ENCODE measurements around the gene PACS2.

PACS2 gene

DNA sequence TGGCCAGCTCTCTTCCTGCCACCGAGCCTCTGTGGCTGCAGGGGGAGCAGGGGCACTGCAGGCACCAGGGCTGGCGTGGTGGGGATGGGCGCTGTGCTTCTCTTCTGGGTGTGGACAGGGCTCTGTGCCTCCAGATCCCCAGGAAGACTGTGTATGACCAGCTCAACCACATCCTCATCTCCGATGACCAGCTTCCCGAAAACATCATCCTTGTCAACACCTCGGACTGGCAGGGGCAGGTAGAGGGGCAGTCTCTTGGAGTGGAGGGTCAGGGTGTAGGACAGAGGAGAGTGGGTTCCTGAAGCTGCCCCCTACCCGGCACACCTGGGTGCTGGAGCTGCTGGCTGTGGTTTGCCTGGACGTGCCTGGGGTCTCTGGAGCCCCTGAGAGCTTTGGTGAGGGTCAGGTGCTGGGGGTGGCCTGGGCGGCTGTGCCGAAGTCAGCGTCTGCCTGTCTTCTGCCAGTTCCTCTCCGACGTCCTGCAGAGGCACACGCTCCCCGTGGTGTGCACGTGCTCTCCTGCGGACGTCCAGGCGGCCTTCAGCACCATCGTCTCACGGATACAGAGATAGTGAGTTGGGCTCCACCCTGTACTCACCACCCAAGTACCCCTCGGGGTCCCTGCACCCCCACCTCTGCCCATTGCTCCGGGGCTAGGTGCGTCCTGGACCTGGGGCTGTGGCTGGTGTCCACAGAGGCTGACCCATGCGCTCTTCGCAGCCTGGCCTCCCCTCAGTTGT, 68.0 kb downstream of the PACS2 start:
- in situ Hi-C loops (cut with HindIII; ENCODE audit: low sequenced_read_pairs): no loop called here

DNA sequence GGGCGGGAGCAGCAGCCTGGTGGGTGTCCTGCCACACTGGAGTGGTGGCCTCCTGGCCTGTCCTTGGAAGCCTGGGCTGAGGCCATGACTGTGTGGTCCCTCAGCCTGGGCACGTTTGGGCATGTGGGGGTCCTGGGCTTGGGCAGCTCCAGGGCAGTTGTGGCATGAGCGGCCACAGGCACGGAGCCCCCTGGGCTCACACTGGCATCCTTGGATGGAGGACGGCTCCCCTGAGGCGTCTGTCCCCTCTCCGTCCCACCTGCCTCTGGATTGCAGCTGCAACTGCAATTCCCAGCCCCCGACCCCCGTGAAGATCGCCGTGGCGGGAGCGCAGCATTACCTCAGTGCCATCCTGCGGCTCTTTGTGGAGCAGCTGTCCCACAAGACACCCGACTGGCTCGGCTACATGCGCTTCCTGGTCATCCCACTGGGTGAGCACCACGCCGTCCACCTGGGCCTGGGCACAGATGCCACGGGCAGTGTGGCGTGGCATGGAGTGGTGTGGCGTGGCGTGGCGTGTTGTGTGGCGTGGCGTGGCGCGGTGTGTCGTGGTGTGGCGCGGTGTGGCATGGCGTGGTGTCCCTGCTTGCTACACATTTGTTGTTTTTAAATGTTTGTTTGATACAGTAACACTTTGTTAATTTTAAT, 68.7 kb downstream of the PACS2 start:
- in situ Hi-C loops (cut with HindIII; ENCODE audit: low sequenced_read_pairs): no loop called here

- in situ Hi-C loops (cut with HindIII; ENCODE audit: low sequenced_read_pairs): no loop called here
Observed at GRCh38 chr14:105384041-105384557, 69.6 kb downstream of the PACS2 start.

- in situ Hi-C loops (cut with HindIII; ENCODE audit: low sequenced_read_pairs): no loop called here
Observed at GRCh38 chr14:105384605-105385321, 70.2 kb downstream of the PACS2 start.

GRCh38 chr14:105385322-105385637, 70.7 kb downstream of the PACS2 start:
- in situ Hi-C loops (cut with HindIII; ENCODE audit: low sequenced_read_pairs): no loop called here

- in situ Hi-C loops (cut with HindIII; ENCODE audit: low sequenced_read_pairs): no loop called here
Observed at GRCh38 chr14:105385698-105386365, 71.3 kb downstream of the PACS2 start.

- in situ Hi-C loops (cut with HindIII; ENCODE audit: low sequenced_read_pairs): no loop called here
Observed at GRCh38 chr14:105386581-105387529, 72.3 kb downstream of the PACS2 start.

- in situ Hi-C loops (cut with HindIII; ENCODE audit: low sequenced_read_pairs): no loop called here
Observed at GRCh38 chr14:105387530-105387922, 73.0 kb downstream of the PACS2 start.

DNA sequence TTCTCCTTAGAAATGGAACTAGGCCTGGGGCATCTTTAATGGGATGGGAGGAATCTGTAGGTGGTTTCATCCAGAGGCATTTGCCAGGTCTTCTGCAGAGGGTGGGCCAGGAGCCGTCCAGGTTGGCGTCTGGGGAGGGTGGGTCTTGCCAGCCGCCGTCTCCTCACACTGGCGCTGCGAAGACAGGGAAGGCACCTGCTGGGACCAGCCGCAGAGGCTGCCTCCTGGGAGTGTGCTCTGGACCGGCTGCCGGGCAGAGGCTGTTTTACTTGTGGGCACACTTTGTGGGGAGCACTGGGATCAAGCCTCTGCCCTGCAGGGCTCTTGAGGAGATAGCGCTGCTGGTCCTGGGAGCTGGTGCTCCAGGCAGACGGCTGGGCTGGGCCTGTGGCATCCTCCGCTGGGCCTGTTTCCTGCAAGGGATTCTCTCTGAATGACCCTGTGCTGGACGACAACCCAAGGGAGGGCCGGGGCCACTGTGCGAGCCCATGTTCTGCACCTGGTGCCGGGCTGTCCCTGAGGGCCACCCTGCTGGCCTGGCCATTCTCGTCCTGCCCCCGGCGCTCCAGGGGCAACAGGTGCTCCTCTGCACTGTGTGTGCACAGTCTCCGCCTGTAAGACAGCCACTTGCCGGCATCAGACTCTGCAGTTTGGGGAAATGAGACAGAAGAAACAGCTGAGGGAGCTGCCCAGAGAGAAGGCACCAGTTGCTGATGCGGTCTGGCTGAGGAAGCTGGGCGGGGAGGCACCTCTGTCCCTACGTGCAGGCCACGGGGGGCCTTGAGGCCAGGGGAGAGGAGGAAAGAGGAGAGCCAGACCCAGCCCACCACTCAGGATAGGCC, 73.8 kb downstream of the PACS2 start:
- in situ Hi-C loops (cut with HindIII; ENCODE audit: low sequenced_read_pairs): no loop called here

GRCh38 chr14:105388976-105389375, 74.4 kb downstream of the PACS2 start:
- in situ Hi-C loops (cut with HindIII; ENCODE audit: low sequenced_read_pairs): no loop called here

DNA sequence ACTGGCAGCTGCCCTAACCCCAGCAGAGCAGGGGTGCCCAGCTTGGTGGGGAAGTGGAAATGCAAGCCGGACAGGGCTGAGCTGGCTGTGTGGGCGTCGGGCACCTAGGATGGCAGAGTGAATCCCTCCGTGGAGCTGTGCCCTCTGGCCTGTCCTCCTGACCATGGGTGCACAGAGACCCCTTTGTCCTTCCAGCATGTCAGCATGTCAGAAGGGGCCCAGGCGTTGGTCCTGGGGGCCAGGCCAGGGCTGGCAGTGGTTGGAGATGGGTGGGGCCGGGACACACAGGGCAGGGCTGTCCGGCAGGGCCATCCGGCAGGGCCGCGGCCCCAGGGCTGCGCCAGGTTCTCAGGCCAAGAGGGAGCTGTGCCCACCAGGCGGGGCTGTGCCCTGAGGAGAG, 75.0 kb downstream of the PACS2 start:
- in situ Hi-C loops (cut with HindIII; ENCODE audit: low sequenced_read_pairs): no loop called here

GRCh38 chr14:105389976-105390848, 75.7 kb downstream of the PACS2 start:
- in situ Hi-C loops (cut with HindIII; ENCODE audit: low sequenced_read_pairs): no loop called here

- in situ Hi-C loops (cut with HindIII; ENCODE audit: low sequenced_read_pairs): no loop called here
Observed at GRCh38 chr14:105390849-105391500, 76.4 kb downstream of the PACS2 start.

DNA sequence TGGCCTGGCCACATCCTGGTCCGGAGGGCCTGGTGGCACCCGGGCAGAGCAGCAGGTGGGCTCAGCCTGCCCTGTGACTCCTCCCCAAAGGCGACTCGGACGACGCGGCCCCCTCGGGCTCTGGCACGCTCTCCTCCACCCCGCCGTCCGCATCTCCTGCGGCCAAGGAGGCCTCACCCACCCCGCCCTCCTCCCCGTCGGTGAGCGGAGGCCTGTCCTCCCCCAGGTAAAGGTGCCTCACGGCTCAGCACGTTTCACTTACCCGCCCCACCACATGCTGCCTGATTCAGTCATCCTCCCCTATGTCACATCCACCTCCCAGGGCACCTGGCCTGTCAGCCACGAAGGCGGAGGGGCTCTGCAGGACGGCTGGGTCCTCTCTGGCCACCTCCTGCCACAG, 77.0 kb downstream of the PACS2 start:
- in situ Hi-C loops (cut with HindIII; ENCODE audit: low sequenced_read_pairs): no loop called here

DNA sequence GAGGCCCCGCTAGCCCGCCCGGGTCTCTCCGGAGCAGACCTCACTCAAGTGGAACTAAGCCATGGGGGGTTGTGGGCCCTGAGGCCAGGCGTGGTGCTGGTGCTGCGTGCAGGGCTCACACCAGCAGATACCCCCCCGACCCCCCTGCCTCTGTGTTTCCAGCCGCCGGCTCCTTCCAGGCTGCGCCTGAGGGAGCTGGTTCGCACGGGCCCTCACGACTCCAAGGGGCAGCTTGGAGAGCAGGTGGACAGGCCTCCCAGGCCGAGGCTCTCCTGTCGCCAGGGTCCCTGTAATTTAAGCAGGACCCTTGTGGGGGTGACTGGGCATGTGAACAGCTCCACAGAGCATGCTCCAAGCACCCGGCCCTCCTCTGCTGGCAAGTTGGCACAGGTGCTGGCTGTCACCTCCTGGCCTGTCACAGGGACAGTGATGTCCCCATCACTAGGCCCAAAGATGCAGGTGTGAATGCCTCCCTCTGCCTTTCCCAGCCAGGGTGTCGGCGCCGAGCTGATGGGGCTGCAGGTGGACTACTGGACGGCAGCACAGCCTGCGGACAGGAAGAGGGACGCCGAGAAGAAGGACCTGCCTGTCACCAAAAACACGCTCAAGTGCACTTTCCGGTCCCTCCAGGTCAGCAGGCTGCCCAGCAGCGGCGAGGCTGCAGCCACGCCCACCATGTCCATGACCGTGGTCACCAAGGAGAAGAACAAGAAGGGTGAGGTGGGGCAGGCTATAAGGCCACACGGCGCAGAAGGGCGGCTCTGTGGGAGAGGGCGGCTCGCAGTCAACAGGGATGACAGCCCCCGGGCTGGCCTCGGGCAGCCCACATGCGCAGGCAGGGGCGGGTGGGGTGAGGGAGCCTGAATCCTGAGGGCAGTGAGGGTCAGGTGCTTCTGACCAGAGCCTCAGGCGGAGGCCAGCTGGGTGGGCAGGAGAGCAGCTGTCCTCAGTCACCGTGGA, 77.9 kb downstream of the PACS2 start:
- in situ Hi-C loops (cut with HindIII; ENCODE audit: low sequenced_read_pairs): no loop called here

DNA sequence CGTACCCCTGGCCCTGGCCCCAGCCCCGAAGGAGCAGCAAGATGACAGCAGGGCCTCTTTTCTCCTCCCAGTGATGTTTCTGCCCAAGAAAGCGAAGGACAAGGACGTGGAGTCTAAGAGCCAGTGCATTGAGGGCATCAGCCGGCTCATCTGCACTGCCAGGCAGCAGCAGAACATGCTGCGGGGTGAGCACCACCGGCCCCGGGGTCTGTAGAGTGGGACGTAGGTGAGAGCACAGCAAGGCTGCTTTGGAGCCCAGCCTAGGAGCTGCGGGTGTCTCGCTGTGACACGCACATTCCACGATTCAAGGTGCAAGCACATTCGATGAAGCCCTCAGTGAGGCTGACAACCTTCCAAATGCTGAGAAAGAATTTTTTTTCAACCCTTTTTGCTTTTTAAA, 78.6 kb downstream of the PACS2 start:
- in situ Hi-C loops (cut with HindIII; ENCODE audit: low sequenced_read_pairs): no loop called here
